DMS 273 (cell line): Measurements from ENCODE around the gene SPSB4.
A peak's percentile ranks its signal among the peaks of the same experiment; 100 is the strongest.
"Not testable (repeated sequence)": the region's sequence is repeated elsewhere in the genome, so short reads cannot be mapped to it uniquely, and the experiment has no call there.

ENCODE experiments used
- DNase-seq: peaks from one replicate; lab custom pipeline; 2025; ENCODE audit not compliant: unreplicated experiment; lab: John Stamatoyannopoulos, UW

The SPSB4 gene

GRCh38 chr3:141093971-141094684 is 43.0 kb downstream of the SPSB4 start:
- DNase-seq, result peak; percentile 95

- DNase-seq, result peak; percentile 93
Observed at GRCh38 chr3:141094790-141095545, 43.8 kb downstream of the SPSB4 start.

- no peak for DNase-seq
Observed at GRCh38 chr3:141095546-141095937, 44.4 kb downstream of the SPSB4 start.

DNA sequence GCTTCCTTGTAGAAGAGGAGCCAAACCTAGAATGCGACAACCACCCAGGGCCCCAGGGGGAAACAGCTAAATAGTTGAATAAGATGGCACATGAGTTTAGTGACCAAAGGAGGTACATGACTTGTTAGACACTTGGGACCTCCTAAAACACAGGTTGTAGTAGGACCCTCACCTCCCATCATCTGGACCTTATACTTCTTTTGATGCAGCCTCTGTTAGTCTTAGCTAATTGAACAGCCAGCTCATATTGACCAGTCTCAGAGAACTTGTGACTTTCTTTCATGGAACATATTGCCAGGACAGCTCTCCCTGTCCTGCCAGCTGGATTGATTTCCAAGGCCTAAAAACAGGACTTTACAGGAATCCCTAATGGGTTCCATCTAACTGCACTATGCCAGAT is 45.0 kb downstream of the SPSB4 start:
- DNase-seq, result no peak

GRCh38 chr3:141096981-141097380 is 45.8 kb downstream of the SPSB4 start:
- DNase-seq, result no peak

DNA sequence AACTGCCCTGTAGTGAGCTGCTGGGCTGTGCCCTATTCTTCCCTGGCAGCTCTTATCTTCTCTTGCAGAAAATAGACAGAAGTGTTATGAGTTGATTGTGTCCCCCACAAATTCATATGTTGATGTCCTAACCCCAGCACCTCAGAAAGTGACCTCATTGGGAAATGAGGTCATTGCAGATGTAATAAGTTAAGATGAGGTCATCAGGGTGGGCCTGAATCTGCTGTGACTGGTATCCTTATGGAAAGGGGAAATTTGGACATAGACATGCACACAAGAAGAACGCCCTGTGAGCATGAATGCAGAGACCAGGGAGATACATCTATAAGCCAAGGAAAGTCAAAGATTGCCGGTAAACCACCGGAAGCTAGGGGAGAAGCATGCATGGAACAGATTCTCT is 49.0 kb downstream of the SPSB4 start:
- DNase-seq, result no peak

DNA sequence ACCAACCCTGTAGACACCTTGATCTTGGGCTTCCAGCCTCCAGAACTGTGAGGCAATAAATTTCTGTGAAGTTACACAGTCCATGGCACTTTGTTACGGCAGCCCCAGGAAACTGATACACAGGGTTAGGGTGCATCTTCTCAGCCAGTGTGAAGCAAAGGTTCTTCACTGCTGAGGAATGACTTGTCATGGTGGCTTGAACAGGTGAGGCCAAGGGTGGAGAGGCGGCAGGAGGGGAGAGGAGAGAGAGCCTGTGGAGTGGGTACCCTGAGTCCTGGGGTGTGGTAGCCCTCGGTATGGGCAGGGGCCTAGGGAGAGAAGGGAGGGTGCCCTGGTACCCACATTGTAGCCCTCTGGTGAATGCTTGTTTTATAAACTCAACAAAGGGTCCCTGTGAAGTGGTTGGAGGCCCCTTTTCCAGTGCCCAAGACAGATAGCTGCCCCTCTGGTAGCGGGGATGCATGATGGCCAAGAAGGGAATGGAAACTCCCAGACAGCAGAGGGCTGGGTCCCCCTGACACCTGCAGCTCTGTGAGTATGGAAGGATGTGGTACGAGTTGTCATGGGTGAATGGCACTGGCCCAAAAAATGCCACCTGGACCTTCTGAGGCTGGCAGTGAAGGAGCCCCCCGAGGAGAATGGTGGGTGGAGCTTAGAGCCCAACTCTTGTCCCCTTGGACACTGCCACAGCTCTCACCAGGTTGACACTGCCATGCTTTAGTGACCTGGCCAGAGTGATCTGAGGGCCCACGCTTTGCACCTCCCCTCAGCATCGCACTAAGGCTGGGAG is 49.6 kb downstream of the SPSB4 start:
- no peak for DNase-seq

- no peak for DNase-seq
Observed at GRCh38 chr3:141102372-141102771, 51.2 kb downstream of the SPSB4 start.

DNA sequence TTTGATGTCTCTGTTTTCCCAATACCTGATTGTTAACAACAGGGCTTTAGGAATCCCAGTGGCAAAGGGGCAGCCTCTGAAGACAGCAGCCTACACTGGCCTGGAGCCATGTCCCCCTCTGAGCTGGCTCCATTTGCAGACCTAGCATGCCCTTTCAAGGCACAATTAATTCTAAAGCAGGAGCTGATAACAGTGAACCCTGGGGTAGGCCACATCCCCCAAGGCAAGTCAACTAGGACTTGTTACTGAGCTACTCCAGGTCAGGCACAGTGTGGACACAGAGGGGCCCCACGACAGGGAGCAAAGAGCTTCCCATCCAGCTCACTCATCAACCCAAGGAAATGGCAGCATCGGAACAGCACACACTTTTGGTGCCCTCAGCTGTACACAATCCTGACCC is 51.9 kb downstream of the SPSB4 start:
- DNase-seq, result no peak

DNA sequence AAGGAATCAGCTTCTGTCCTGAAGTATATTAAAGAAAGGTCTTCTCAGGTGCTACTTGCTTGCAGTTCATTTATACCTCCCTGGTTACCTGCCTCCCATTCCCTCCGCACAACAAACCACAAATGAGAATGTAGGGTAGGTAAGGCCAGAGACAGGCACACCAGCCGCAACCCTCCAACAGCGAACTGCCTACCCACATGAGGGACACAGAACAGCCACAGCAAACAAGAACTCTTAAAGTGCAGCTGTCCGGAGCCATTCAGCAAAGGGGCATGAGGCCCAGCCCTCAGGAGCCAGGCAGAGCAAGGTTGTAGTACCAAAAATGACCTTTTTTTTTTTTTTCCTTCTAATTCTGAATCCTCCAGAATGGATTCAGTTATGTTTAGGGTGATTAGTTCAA is 52.4 kb downstream of the SPSB4 start:
- peak; percentile 18 for DNase-seq

DNA sequence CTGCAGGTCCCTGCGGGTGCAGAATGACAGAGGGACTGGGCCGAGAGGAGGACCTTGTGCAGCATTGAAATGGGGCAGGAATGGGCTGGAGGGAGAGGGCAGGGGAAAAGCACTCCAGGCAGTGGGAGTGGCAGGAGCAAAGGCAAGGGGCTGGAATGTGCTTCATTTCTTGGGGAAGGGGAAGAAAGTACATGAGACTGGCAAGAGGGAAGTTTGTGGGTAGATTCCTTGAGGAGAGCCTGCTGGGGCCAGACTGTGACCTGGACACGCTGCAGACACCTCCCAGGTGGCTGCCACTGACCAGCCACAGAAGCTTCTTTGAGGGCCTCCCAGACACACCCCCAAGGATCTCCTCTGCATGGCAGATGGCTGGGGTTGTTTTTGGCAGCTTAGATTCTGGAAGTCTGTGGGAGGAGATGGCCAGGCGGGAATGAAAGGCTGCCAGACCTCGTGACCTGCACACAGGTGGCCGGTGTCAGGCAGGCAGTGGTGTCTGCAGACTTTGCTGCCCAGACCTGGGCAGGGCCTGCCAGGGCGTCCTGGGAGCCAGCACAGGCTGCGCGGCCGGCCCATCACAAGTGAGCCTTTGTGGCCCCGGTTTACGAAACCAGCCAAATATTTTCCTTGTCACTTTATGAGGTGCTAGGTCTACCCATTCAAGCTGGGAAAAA is 53.1 kb downstream of the SPSB4 start:
- peak; percentile 96 for DNase-seq

DNA sequence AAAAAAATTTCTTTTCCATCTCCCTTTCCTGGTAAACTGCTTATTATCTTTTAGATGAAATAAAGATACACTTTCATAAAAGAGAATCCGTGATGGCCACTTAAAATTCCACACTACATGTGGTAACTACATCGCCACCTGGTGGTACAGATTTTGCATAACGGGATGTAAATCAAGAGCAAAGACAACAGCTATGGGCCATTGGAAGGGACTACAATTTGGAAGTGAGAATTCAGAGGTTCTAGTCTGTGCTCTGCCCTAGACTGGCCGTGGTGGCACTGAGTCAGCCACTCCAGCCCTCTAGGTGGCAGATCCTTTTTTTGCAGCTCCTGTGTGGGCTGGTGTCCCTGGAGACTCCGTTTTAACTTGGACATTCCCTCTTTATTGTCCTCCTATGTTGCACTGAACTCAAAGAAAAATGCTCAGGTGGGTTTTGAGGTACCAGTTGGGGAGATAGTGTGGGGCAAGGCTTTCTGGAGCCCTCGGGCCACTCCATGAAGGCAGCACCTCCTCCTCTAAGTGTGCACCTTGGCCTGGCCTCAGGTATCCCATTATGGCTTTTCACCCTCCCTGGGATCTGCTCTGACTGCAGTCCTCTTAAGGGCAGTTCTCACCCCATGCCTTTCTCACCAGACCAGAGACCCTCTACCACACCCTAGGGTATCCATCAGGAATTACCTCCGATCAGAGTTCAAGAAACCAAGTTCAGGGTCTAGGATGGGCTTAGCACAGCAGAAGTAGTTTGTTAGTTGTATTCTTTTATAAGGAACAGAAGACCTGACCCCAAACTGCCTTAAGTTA is 54.9 kb downstream of the SPSB4 start:
- DNase-seq, result peak; percentile 97

- no peak for DNase-seq
Observed at GRCh38 chr3:141106842-141107241, 55.7 kb downstream of the SPSB4 start.

- DNase-seq, result no peak
Observed at GRCh38 chr3:141108039-141108438, 56.9 kb downstream of the SPSB4 start.

- DNase-seq, result peak; percentile 54
Observed at GRCh38 chr3:141109751-141110150, 58.6 kb downstream of the SPSB4 start.

DNA sequence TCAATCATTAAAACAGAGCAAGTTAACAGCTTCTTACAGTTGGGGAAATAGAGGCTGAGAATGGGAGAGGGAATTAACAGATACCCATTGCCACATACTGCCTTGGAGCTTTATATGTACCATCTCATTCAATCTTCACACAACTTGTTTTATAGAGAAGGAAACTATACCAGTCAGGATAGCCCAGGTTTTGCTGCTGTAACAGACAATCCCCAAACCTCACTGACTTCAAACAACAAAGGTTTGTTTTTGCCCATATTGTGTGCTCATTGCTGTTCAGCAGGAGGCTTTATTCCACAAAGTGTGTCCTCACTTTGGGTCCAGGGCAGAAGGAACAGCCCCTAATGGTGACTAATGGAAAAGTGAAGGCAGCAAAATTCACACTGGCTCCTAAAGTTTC is 59.2 kb downstream of the SPSB4 start:
- DNase-seq, result no peak

DNA sequence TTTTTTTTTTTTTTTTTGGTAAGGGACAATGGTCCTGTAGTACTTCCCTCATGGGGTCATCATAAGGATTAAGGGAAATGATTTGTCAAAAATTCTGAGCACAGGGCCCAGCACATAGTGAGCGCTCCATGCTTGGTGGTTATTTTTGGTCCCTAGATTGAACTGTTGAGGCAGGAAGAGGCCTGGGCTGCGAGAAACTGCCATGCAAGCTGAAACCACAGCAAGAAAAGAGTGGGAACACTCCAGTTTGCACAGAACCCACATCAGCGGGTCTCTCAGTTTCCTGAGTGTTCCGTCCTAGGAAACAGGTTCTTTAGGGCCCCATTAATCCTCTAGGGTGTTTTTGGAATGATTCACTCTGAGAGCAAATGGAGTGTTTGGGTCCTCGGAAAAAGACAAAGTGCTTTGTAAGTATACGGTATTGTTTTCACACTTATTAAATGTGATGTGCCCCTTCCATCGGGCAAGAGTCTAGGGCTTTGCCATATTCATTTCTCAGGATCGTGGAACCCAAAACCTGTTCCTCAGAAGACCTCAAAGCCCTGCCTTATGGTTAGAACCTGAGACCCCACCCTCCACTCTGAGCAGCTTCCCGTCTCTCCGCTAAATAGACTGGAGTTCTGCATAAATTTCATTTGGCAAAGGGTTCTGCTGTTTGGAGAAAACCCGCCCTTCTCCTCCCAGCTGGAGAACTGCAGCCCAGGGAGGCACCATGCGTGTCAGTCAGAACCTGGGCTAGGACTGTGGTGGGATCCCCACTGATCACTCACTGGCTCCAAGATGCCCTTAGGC is 60.4 kb downstream of the SPSB4 start:
- DNase-seq, result no peak

DNA sequence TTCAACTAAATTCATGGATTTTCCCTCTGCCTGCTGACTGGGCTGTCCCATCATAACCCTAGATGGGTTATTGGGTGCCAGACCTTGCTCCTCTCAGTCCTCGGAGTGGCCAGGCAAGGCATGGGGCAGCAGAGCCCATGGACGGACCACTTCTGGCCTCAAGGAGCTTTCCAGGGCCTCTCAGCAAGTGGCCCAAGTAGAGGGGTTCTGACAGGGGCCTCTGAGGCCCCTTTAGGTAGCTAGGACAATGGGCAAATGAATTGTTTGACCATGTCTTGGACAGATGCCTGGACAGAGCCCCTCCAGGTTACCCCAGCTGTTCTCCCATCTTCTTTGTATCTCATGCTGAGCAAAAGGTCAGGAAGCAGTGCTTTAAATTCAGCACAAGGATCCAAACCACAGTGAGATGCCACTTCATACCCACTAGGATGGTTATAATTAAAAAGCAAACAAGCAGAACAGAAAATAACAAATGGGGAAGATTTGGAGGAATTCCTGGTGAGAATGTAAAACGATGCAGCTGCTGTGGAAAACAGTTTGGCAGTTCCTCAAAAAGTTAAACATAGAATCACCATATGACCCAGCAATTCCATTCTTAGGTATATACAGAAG is 61.6 kb downstream of the SPSB4 start:
- DNase-seq, result no peak

GRCh38 chr3:141113680-141114079 is 62.5 kb downstream of the SPSB4 start:
- not testable (repeated sequence) for DNase-seq
